OCI-LY3 (cell line): ENCODE results near the gene SESTD1.

Experiments used
- CTCF ChIP-seq: fragments of 200-600, 300-600 bp; sonication (generic); IDR thresholded peaks from 2 replicates; pipeline ENCODE4 v1.5.1; 2014; ENCODE audit warnings: antibody characterized with exemption, low read length, low read depth
- EZH2phosphoT487 ChIP-seq: fragments of 200-600 bp; shearing (Covaris generic); IDR thresholded peaks from 2 replicates; pipeline ENCODE4 v1.6.1; 2018; ENCODE audit warnings: antibody characterized with exemption, mixed run types, low read depth

DNA sequence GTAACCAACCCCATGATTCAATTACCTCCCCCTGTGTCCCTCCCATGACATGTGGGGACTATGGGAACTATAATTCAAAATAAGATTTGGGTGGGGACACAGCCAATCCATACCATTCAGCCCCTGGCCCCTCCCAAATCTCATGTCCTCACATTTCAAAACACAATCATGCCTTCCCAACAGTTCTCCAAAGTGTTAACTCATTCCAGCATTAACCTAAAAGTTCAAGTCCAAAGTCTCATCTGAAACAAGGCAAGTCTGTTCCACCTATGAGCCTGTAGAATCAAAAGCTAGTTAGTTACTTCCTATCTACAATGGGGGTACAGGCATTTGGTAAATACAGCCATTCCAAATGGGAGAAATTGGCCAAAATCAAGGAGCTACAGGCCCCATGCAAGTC is 182.7 kb downstream of the SESTD1 start:
- TF ChIP-seq EZH2phosphoT487 (no peak), CTCF (no peak)
